Neural progenitor cell (in vitro differentiated cells): ENCODE measurements around the gene TRPT1.

ENCODE experiments used
- EZH2 ChIP-seq: fragments of 200-600 bp; sonication (generic); IDR thresholded peaks from 2 replicates; pipeline ENCODE4 v1.6.1; 2017; ENCODE audit warnings: antibody characterized with exemption, mild to moderate bottlenecking, moderate library complexity
- EZH2phosphoT487 ChIP-seq: fragments of 200-600 bp; sonication (generic); IDR thresholded peaks from 2 replicates; pipeline ENCODE4 v1.6.1; 2017; ENCODE audit warnings: antibody characterized with exemption
- TF ChIP-seq, protein P1 (sequence below): fragments of 200-600 bp; sonication (generic); IDR thresholded peaks from 2 replicates; pipeline ENCODE4 v1.5.1; 2017; ENCODE audit warnings: antibody characterized with exemption, mild to moderate bottlenecking

DNA sequence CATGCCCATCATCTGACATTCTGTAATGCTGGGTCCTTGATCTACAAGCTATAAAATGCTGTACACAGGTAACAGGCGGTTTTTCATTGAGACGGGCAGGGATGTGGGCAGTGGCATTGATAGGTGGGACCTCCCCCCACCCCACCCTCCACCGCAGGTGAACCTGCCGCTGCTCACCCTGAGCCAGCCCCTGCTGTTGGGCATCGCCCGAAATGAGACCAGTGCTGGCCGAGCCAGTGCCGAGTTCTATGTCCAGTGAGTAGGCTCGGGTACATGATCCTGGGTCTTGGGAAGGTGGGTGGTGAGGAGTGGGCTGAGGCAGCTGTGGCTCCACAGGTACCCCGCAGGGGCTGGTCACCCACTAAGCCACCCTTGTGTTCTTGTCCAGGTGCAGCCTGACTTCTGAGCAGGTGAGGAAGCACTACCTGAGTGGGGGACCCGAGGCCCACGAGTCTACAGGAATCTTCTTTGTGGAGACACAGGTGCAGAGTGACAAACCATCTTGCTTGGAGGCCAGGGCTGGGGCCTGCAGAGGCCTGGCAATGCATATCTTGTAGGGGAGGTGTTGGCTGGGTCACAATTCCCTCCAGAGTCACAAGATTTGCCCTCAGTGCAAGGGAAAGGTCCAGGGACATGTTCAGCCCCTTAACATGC, 3.2 kb upstream of the TRPT1 start:
- no peak for TF ChIP-seq EZH2
- TF ChIP-seq, protein P1, sequence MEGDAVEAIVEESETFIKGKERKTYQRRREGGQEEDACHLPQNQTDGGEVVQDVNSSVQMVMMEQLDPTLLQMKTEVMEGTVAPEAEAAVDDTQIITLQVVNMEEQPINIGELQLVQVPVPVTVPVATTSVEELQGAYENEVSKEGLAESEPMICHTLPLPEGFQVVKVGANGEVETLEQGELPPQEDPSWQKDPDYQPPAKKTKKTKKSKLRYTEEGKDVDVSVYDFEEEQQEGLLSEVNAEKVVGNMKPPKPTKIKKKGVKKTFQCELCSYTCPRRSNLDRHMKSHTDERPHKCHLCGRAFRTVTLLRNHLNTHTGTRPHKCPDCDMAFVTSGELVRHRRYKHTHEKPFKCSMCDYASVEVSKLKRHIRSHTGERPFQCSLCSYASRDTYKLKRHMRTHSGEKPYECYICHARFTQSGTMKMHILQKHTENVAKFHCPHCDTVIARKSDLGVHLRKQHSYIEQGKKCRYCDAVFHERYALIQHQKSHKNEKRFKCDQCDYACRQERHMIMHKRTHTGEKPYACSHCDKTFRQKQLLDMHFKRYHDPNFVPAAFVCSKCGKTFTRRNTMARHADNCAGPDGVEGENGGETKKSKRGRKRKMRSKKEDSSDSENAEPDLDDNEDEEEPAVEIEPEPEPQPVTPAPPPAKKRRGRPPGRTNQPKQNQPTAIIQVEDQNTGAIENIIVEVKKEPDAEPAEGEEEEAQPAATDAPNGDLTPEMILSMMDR: no peak
- TF ChIP-seq EZH2phosphoT487: no peak
